Measurements from ENCODE around the gene PTPRE. TPM values are rescaled to one million over a fixed set of nuclear protein-coding genes. Genes with fewer than 3 reads are reported as not detected.

PTPRE gene
- total and polyA plus RNA-seq, 2 of the 4 experiments (the other 2 are of a cell fraction): 0.34 to 0.54 TPM

DNA sequence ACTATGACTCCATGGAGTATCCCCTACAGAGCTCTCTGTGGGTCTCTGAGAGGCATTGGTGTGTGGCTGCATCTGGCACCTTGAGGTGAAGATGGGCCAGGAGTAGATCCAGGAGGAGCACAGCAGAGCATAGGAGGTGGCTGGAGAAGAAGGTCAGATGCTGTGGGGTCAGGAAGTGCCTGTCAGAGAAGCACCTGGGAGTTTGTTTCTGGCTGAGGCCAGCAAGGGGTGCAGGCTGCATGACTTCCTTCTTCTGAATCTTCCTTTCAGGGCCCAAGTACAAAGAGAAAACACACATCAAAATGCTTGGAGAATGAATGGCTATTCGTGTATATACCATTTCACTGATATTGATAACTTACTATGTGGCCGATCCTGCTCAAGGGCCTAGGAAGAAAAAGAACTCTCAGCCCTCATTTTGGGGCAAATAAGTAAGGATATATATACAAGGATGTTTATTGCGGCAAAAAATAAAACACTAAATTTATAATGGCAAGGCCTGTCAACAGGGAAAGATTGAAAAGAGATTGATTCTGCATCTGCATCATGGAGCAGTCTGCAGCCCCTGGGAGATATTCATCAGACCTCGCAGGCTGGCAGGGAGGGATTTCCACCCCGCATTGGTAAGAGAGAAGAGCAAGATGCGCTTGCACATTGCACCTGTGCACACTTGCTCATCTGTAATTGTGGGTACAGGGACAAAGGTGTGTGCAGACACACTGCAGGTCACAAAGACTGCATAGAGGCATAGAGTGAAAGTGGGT is 39.2 kb downstream of the PTPRE start:
- Histone ChIP-seq H2BK5ac (ENCODE audit: low read depth, low read length, poor library complexity, severe bottlenecking) (no peak overlapping the region), H4K20me1 (ENCODE audit: insufficient read depth, low read length) (no peaks in the 10 kb centered on the region; the same call in 1 of the 2 replicates), H3K4me2 (ENCODE audit: low read depth, low read length) (no peak overlapping the region), H3K14ac (replicated peaks; ENCODE audit: low read depth, low read length) (no peak overlapping the region), H2BK15ac (ENCODE audit: low read depth, low read length) (no peak overlapping the region), H2AK5ac (ENCODE audit: low read depth, low read length) (no peak overlapping the region), H2BK120ac (ENCODE audit: low read depth, low read length) (no peak overlapping the region), H2BK20ac (ENCODE audit: low read depth, low read length) (no peak overlapping the region), H3K9me3 (ENCODE audit: control insufficient read depth, insufficient read depth, low read length) (no peaks in the 10 kb centered on the region), H3K4ac (ENCODE audit: low read depth, low read length) (no peak overlapping the region), H3K23ac (ENCODE audit: low read depth, low read length) (no peak overlapping the region), H3K36me3 (ENCODE audit: control insufficient read depth, insufficient read depth, low read length) (no peaks in the 10 kb centered on the region), H3K9me1 (ENCODE audit: insufficient read depth, low read length) (no peaks in the 10 kb centered on the region), H2AK9ac (replicated peaks; ENCODE audit: low read depth, low read length, poor library complexity) (no peak overlapping the region), H3K27me3 (ENCODE audit: control insufficient read depth, insufficient read depth, low read length) (no peaks in the 10 kb centered on the region), H4K8ac (ENCODE audit: low read depth in 2 of 2, low read length in 2 of 2) (no peak overlapping the region), H4K91ac (ENCODE audit: insufficient read depth, low read depth, low read length) (no peak overlapping the region), H3K4me3 (ENCODE audit: insufficient read depth, low read depth, low read length) (no peak overlapping the region), H3K79me1 (ENCODE audit: low read depth in 1 of 2, low read length in 2 of 2) (no peaks in the 10 kb centered on the region), H3K27ac (ENCODE audit: insufficient read depth, low read length) (no peak overlapping the region), H2AFZ (replicated peaks; ENCODE audit: low read length, poor library complexity) (no peak overlapping the region), H3K9ac (ENCODE audit: low read depth, low read length) (no peak overlapping the region), H3K18ac (ENCODE audit: low read depth, low read length) (no peak overlapping the region), H3K56ac (ENCODE audit: extremely low read depth, insufficient read depth, low read length) (no peak overlapping the region), H4K5ac (ENCODE audit: low read depth, low read length) (no peak overlapping the region), H3K4me1 (ENCODE audit: control insufficient read depth, insufficient read depth, low read length) (no peaks in the 10 kb centered on the region)
- ATAC-seq (ENCODE audit: low read depth) (no peak), DNase-seq (no peak)
- in situ Hi-C loops (cut with MboI; ENCODE audit: low sequenced_read_pairs): no loop called here
- no TSS peak for BruUV-seq (replicated peaks)
- WGBS, 2 experiments (ENCODE audit: extremely low coverage in 2 of 2, insufficient read length in 1 of 2): 65% methylated on average over 2 of the region's 6 CpGs; no CpG with 5 or more reads in 1 of the 2 experiments
- POLR2A ChIA-PET (ENCODE audit: unreplicated experiment): no interaction called here
- dilution Hi-C loops (cut with HindIII; ENCODE audit: low sequenced_read_pairs, unreplicated experiment): no loop called here
- TF ChIP-seq, protein P1, sequence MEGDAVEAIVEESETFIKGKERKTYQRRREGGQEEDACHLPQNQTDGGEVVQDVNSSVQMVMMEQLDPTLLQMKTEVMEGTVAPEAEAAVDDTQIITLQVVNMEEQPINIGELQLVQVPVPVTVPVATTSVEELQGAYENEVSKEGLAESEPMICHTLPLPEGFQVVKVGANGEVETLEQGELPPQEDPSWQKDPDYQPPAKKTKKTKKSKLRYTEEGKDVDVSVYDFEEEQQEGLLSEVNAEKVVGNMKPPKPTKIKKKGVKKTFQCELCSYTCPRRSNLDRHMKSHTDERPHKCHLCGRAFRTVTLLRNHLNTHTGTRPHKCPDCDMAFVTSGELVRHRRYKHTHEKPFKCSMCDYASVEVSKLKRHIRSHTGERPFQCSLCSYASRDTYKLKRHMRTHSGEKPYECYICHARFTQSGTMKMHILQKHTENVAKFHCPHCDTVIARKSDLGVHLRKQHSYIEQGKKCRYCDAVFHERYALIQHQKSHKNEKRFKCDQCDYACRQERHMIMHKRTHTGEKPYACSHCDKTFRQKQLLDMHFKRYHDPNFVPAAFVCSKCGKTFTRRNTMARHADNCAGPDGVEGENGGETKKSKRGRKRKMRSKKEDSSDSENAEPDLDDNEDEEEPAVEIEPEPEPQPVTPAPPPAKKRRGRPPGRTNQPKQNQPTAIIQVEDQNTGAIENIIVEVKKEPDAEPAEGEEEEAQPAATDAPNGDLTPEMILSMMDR (conservative IDR thresholded peaks at IDR 0.05; ENCODE audit: low read depth, low read length): no peak
- no peak for TF ChIP-seq SMC3 (IDR thresholded peaks at IDR 0.05; ENCODE audit: low read depth, low read length)
- TF ChIP-seq RAD21 (IDR thresholded peaks at IDR 0.05; ENCODE audit: low read length): no peak
- no peak for TF ChIP-seq NFE2L2 (IDR thresholded peaks at IDR 0.05; ENCODE audit: low read depth, low read length)
- no peak for TF ChIP-seq RFX5 (IDR thresholded peaks at IDR 0.05; ENCODE audit: low read depth, low read length)
- TF ChIP-seq POLR2A (IDR thresholded peaks at IDR 0.05; ENCODE audit: low read depth, low read length): no peak
- TF ChIP-seq, protein P2, sequence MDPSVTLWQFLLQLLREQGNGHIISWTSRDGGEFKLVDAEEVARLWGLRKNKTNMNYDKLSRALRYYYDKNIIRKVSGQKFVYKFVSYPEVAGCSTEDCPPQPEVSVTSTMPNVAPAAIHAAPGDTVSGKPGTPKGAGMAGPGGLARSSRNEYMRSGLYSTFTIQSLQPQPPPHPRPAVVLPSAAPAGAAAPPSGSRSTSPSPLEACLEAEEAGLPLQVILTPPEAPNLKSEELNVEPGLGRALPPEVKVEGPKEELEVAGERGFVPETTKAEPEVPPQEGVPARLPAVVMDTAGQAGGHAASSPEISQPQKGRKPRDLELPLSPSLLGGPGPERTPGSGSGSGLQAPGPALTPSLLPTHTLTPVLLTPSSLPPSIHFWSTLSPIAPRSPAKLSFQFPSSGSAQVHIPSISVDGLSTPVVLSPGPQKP (IDR thresholded peaks at IDR 0.05; ENCODE audit: borderline replicate concordance, low read depth, low read length): no peak
- no peak for TF ChIP-seq CEBPB (IDR thresholded peaks at IDR 0.05; ENCODE audit: low read depth, low read length)
- TF ChIP-seq MXI1 (IDR thresholded peaks at IDR 0.05; ENCODE audit: borderline replicate concordance, low read depth, low read length): no peak
- TF ChIP-seq MAZ (IDR thresholded peaks at IDR 0.05; ENCODE audit: borderline replicate concordance, low read depth, low read length): no peak
- TF ChIP-seq USF2 (IDR thresholded peaks at IDR 0.05; ENCODE audit: low read depth, low read length): no peak
- TF ChIP-seq RCOR1 (IDR thresholded peaks at IDR 0.05; ENCODE audit: insufficient replicate concordance, low read length): no peak
- TF ChIP-seq FOS (IDR thresholded peaks at IDR 0.05; ENCODE audit: low read depth, low read length): no peak
- CTCF ChIA-PET: no interaction called here
- intact Hi-C loops (cut with micrococcal nuclease): no loop called here
